GM21786 (cell line): ENCODE data around the gene OBP2B.
"Not testable (repeated sequence)": the region's sequence is repeated elsewhere in the genome, so short reads cannot be mapped to it uniquely, and the experiment has no call there.

Source experiments
- ATAC-seq: cut with Tn5 transposase; IDR thresholded peaks from one replicate; pipeline ENCODE4 v1.9.1; 2021; ENCODE audit not compliant: unreplicated experiment

OBP2B gene

DNA sequence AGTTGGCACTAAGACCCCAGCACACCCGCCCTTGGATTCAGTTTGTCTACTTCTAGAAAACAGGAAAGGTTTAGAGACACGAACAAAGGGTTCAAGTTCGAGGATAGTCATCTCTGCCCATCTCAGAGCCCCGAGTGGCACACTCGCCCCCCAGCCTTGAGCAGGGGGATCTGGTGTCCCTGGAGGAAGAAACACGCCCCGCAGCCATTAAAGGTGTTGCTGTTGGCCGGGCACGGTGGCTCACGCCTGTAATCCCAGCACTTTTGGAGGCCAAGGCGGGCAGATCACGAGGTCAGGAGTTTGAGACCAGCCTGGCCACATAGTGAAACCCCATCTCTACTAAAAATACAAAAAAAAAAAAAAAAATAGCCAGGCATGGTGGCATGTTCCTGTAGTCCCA, 39.4 kb downstream of the OBP2B start:
- ATAC-seq: not testable (repeated sequence)

DNA sequence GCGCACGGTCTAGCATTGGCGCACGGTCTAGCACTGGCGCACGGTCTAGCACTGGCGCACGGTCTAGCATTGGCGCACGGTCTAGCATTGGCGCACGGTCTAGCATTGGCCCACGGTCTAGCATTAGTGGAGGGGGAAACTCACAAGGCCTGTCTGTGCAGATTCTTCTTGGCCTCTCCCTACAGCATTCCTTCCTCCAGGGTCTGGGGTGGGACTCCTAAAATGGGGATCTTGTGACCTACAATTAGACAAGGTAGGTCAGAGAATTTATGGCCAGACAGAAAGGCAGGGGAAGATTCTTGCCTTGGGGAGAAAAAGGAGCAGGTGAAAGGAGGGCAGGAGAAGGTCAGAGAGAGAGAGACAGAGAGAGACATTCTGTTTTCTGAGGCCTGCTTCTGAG, 39.9 kb downstream of the OBP2B start:
- no peak for ATAC-seq

DNA sequence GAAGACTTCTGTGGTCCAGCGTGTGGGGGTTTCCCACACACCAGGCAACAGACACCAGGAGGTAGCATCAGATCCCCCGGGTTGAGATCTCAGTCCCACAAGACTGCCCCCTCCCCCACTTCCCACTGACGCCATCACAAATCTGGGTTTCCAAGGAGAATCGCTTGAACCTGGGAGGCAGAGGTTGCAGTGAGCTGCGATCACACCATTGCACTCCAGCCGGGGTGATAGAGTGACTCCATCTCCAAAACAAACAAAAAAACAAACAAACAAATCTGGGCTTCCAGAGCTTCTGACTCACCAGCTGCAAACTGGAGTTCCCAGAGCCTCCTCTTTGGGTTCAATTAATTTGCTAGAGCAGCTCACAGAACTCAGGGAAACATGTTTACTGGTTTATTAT, 40.6 kb downstream of the OBP2B start:
- no peak for ATAC-seq

DNA sequence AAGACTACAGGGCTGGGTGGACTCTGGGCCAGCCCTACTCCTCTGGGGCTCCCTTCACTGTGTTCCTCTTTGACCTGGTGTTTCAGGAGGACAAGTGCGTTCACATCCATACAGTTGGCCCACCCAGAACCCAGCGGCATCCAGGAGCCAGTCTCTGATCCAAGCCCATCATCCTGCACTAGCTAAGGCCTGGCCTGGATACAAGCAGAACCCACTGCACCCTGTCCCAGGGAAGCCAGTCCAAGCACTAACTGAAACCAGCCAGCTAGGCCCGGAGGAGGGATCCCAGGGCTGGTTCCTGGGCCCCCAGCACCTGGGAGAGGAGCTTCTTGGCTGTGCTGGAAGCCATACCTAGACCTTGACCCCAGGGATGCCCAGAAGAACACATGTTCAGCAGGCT, 41.3 kb downstream of the OBP2B start:
- no peak for ATAC-seq

DNA sequence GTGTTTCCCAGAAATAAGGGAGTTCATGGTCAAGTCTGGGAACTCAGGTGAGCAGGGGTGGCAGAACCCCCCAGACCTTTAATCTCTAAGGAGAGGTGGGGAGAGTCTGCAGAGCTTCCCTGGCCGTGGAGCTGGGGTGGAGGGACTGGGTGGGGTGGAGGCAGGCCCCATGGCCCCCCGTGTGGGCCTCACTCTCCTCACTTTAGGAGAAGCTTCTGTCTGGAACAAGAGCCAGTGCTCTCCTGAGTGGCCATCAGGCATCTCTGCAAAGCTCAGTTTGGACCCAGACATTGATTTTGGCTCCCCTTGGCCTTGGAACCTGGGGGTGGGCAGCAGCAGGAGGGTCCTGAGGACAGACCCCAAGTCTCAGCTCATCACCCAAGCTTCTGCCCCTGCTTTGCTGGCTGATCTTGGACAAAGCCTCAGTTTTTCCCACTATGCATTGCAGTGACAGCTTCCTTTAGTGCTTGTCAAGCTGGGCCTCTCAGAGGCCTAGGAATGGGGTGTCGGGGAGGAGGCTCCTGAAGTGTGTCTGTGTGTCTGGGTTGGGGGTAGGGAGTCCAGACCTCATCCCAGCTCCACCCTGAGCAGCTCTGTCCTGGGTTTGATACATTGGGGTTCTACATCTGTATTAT, 41.8 kb downstream of the OBP2B start:
- no peak for ATAC-seq

DNA sequence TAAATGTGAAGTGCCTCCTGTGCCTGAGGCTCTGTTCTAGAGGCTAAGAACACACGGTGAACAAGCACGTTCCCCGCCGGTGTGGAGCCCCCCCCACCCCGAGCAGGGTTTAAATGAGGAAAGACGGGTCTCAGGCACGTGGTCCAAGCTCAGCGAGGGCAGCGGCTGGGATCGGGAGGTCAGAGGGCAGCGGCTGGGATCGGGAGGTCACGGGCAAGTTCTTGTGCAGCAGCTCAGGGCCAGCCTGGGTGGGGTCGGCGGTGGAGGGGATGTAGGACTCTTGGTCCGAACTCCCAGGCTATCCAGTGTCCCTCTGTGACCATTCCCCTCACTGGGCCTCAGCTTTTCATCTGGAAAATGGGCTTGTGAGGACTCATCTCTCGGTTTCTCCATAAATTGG, 42.7 kb downstream of the OBP2B start:
- no peak for ATAC-seq

DNA sequence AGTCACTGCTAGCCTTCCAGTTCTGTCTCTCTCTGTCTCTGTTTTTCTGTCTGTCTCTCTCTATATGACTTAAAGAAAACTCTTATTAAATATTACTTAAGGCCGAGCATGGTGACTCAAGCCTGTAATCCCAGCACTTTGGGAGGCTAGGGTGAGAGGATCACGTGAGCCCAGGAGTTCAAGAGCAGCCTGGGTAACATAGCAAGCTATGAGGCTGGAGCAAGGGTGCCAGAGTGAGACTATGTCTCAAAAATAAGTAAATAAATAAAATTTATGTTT, 43.7 kb downstream of the OBP2B start:
- no peak for ATAC-seq

DNA sequence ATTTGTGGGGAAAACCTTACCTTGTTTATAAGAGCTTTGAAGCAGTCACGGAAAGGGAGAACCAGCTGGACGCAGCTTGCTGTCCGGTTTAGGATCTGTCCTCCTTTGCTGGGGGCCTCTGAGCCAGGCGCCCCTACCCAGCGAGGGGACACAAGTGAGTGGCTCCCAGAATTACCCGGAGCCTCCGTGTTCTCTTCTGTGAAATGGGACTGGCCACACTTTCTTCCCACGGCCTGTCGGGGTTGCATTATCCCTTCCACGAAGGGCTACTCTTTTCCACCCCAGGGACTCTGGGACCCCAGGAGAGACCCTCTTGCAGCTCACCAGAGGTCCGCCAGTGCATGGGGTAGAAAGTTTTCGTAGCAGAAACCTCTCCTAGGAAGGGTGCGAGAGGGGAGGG, 44.9 kb downstream of the OBP2B start:
- ATAC-seq: no peak

DNA sequence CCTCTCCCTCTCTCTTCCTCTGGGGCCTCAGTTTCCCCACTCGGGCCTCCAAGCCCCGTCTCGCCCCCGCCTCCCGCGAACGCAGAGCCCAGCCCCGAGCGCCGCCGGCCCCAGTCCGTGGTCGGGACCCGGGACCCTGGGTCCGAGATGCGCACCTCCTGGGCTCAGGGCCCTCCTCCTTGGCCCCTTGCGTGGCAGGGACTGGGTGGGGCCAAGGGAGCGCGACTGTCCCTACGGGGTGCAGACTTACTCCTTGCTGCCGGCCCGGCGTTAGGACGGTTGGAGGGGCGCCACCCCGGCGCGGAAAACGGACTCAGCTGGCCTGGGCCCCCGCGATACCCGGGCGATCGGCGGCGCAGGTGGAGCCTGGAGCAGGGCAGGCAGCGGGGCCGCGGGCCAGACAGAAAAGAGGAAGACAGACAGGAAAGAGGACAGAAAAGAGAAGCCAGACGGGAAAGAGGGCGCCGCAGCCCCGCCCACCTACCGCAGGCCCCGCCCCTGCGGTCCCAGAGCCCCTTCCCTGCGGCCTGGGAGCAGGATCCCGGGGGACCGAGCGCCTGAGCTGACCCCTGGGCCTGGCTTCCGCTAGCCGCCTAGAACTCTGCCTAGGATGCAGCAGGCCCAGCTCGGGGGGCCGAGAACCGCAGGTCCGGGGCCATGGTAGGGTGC, 45.4 kb downstream of the OBP2B start, which contains the start of gene GBGT1:
TSS of gene GBGT1 (minus strand) at position 411 of the 669 bp plus-strand sequence. CDS start 1,502 bp downstream, outside the sequence.
- ATAC-seq: no peak

DNA sequence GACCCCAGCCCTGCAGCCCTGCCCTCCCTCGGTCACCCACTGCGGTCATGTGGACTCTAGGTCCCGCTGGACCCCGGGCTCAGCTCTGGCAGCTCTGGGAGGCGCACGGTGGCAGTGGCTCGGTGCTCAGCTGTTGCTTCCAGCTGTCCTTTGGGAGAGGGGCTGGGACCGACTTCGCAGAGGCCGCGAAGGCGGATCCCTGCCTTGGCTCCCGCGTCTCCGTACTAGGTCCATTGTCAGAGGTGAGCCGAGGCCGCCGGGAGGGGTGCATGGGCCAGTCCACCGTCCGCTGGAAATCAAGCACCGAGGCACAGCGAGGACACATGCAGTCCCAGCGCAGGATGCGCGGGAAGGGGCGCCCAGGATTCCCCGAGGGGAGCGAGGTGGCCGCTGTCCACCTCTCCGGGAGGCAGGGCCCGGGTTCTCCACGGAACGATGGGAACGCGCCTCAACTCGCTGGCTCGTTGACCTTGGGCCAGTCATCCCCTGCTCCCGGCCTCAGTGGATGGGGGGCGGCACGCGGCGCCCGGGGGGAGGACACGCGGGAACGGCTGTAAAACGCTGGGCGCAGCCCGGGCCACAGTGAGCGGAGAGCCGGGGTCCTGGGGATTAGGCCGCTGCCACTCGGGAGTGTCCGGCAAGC, 46.1 kb downstream of the OBP2B start:
- no peak for ATAC-seq

DNA sequence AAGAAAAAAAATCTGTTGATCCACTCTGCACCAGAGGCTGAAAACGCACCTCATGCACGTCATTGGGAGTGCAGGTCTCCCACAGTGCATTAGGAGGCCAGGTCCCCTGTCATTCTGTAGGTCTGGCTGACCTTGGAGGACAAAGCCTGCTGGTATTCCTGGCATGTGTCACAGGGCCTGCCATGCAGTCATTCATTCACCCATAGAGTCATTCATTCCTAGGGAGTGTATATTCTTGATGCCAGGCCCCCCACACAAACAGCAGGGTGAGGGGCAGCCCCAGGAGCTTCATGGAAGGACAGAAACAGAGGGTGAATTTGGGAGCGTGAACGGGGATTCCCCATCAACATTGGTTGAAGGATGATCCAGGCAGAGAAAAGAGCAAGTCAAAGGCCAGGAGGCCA, 47.5 kb downstream of the OBP2B start:
- ATAC-seq: no peak

DNA sequence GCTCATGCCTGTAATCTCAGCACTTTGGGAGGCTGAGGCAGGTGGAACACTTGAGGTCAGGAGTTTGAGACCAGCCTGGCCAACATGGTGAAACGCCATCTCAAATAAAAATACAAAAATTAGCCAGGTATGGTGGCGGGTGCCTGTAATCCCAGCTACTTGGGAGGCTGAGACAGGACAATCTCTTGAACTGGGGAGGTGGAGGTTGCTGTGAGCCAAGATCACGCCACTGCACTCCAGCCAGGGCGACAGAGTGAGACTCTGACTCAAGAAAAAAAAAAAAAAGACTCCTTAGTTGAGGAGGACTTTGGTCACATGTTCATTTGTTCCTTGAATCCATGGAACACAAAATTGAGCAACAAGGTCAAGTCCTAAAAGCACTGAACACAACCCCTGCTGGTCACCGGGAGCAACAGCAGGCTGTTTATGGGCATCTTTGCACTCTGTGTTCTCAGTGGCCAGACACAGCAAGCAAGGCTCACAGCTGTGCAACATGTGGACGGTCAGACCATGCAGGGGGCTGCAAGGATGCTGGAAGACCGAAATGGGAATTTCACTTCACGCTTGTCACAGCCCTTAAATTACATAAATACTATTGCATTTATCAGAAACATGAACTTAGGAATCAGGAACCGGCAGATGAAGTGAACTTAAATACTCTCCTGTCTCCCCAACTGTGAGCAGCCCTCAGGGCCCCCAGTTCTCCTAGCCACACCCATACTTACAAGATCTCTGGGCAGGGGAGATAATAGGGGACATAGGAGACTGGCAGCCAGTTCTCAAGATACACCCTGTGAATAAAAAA, 48.1 kb downstream of the OBP2B start:
- ATAC-seq: no peak

DNA sequence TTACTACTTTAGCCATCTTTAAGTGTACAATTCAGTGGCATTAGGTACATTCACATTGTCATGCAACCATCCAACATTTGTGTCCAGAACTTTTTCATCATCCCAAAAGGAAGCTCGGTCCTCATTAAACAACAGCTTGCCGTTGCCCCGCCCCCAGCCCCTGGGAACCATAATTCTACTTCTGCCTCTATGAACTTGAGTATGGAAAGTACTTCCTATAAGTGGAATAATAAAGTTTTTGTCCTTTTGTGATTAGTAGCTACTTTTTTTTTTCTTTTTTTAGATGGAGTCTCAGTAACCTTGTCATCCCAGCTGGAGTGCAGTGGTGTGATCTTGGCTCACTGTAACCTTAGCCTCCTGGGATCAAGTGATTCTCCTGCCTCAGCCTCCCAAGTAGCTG, 50.4 kb downstream of the OBP2B start:
- no peak for ATAC-seq
